Gastroesophageal sphincter (tissue), 4 donors: ENCODE measurements around the gene COL15A1. TPM values are rescaled to one million over a fixed set of nuclear protein-coding genes. Genes with fewer than 3 reads are reported as not detected.

Source experiments
- ATAC-seq: fragments of 150-250 bp; one replicate; pipeline ENCODE4 v1.9.1; 2016; ENCODE audit warnings: mild to moderate bottlenecking, moderate library complexity
- H3K27ac ChIP-seq, 4 donors: fragments of 200-600 bp; sonication (generic) in 3 of 4; 1 replicate in 3 of 4; 2 replicates in 1 of 4; pipeline ENCODE4 v1.5.1; 2016 to 2019
- H3K27me3 ChIP-seq: fragments of 200-600 bp; sonication (generic); one replicate; pipeline ENCODE4 v1.5.1; 2019
- H3K36me3 ChIP-seq, 2 donors: fragments of 200-600 bp; sonication (generic); one replicate each; pipeline ENCODE4 v1.5.1; 2019; ENCODE audit warnings: control low read depth in 1 of 2
- H3K4me1 ChIP-seq, 3 donors: fragments of 200-600 bp; sonication (generic); 1 replicate in 2 of 3; 2 replicates in 1 of 3; pipeline ENCODE4 v1.5.1; 2016 to 2019; ENCODE audit warnings: control low read depth in 2 of 3
- H3K4me3 ChIP-seq, 2 donors: fragments of 200-600 bp; sonication (generic); one replicate each; pipeline ENCODE4 v1.5.1; 2019; ENCODE audit warnings: mild to moderate bottlenecking in 1 of 2, moderate library complexity in 1 of 2
- H3K9me3 ChIP-seq, 3 donors: fragments of 200-600 bp; sonication (generic); one replicate each; pipeline ENCODE4 v1.5.1; 2017 to 2019; ENCODE audit warnings: control low read depth in 2 of 3
- EP300 ChIP-seq: sonication (generic); formaldehyde crosslinking; IDR thresholded peaks from one replicate; pipeline ENCODE4 v1.6.1; 2017; ENCODE audit warnings: antibody characterized with exemption, mild to moderate bottlenecking
- POLR2A ChIP-seq, 2 donors: fragments of 450-650 bp; IDR thresholded peaks; one replicate each; pipeline ENCODE4 v1.6.1; 2017; ENCODE audit warnings: antibody characterized with exemption in 2 of 2, mild to moderate bottlenecking in 2 of 2, moderate library complexity in 1 of 2
- POLR2AphosphoS5 ChIP-seq: sonication (generic); formaldehyde crosslinking; IDR thresholded peaks from one replicate; pipeline ENCODE4 v1.6.1; 2017; ENCODE audit warnings: antibody characterized with exemption
- WGBS, 2 donors: methylation state at CpG; one replicate each; pipeline ENCODE4 v1.1.5; 2018; ENCODE audit warnings: low coverage in 1 of 2; 5-methylcytosine and 5-hydroxymethylcytosine counted together
- total RNA-seq, 4 donors: library from RNA; depleted of rRNA; stranded (reverse); fragments of >200 nt; gene quantifications; one replicate each; pipeline ENCODE4 v1.1.0, GENCODE V29; 2016
- TF ChIP-seq, protein P1 (sequence below), 4 experiments: fragments of 200-600 bp in 2 of 4; fragments of 450-650 bp in 2 of 4; sonication (generic) in 1 of 4; IDR thresholded peaks; one replicate each; pipeline ENCODE4 v1.5.1; 2017 to 2019; ENCODE audit warnings: antibody characterized with exemption in 4 of 4, mild to moderate bottlenecking in 2 of 4, moderate library complexity in 2 of 4

COL15A1 gene
- total RNA-seq, 4 donors from 2014 or later = 80.5 to 256 (median 97.2) TPM

DNA sequence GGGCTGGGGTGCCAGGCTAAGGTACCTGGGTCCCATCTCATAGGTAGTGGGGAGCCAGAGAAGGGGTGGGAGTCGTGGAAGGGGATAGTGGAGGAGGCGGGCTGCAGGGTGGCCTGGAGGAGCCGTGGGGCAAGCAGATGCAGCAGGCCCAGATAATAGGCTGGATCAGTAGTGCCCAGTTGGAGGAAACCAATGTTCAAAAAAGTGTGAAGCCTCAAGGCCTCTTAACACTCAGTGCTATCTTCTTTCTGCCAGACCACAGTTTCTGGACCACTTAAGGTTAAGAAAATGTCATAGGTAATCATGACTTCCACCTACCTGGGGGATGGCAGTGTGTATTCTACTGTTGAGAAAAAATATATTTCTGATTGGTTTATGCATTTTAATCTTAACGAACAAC, 97.9 kb downstream of the COL15A1 start:
- H3K27ac ChIP-seq = peak overlapping the region in 1 of 4 donors; percentile 48
- ATAC-seq = no peak

DNA sequence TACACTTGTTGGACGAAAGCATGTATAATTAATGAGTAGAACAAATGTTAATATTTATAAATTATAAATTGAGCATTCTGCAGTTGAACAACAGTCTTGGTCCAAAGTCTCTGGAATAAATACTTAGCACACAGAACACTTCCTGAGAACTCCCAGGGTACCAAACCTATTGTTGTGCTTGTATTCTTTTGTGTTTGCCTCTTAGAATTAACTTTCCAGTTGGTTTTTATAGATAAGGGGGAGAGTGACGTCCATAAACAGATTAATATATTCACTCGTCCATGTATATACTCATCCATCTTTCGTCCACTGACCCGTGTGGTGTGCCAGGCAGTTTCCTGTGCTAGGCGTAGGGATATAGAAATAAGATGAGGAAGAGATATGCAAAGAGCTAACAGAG, 98.9 kb downstream of the COL15A1 start:
- no peak for ATAC-seq
- WGBS, 2 donors = 71 to 97% methylated on average over 5 to 6 of the region's 6 CpGs
- TF ChIP-seq, protein P1, sequence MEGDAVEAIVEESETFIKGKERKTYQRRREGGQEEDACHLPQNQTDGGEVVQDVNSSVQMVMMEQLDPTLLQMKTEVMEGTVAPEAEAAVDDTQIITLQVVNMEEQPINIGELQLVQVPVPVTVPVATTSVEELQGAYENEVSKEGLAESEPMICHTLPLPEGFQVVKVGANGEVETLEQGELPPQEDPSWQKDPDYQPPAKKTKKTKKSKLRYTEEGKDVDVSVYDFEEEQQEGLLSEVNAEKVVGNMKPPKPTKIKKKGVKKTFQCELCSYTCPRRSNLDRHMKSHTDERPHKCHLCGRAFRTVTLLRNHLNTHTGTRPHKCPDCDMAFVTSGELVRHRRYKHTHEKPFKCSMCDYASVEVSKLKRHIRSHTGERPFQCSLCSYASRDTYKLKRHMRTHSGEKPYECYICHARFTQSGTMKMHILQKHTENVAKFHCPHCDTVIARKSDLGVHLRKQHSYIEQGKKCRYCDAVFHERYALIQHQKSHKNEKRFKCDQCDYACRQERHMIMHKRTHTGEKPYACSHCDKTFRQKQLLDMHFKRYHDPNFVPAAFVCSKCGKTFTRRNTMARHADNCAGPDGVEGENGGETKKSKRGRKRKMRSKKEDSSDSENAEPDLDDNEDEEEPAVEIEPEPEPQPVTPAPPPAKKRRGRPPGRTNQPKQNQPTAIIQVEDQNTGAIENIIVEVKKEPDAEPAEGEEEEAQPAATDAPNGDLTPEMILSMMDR (IDR thresholded peaks at IDR 0.05) = no peak
- H3K27ac ChIP-seq = no peak overlapping the region
- peaks cover 0 to 9% (median 0%) of the 10 kb centered on the region in 3 donors for H3K9me3 ChIP-seq
- no peaks in the 10 kb centered on the region for H3K27me3 ChIP-seq
- peaks cover 0 to 96% of the 10 kb centered on the region in 2 donors for H3K36me3 ChIP-seq
- H3K4me1 ChIP-seq = peaks cover 0 to 8% (median 0%) of the 10 kb centered on the region in 3 donors
- no peak overlapping the region for H3K4me3 ChIP-seq

More for the DNA sequence above, 97.9 kb downstream of the COL15A1 start:
- H3K27me3 ChIP-seq = no peaks in the 10 kb centered on the region
- peaks cover 0 to 96% of the 10 kb centered on the region in 2 donors for H3K36me3 ChIP-seq
- peaks cover 0 to 8% (median 0%) of the 10 kb centered on the region in 3 donors for H3K4me1 ChIP-seq
- H3K9me3 ChIP-seq = peaks cover 0 to 9% (median 0%) of the 10 kb centered on the region in 3 donors
- WGBS, 2 donors = 89 to 95% methylated on average over 4 of the region's 4 CpGs
- TF ChIP-seq EP300 (no peak), POLR2A (IDR thresholded peaks at IDR 0.05) (no peak), POLR2AphosphoS5 (no peak)
- TF ChIP-seq, protein P1 (IDR thresholded peaks at IDR 0.05) = no peak
- no peak overlapping the region for H3K4me3 ChIP-seq

DNA sequence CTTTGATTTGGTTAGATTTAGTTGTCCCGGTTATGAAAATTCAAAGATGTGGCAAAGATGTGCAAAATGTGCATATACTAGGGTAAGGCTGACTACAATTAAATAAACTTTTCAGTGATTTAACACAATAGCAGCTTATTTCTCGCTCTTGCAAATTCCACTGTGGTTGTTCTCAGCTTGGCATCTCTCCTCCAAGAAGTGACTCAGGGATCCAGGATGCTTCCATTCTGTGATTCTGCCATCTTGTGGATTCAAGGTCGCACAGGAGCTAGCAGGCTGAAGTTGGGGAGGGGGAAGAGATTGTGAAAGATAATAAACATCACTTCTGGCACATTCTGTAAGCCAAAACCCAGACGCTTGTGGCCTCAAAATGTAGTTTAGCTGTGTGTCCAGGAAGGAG, 101.1 kb downstream of the COL15A1 start:
- H3K27ac ChIP-seq = no peak overlapping the region
- no peak for ATAC-seq
- WGBS, 2 donors = 91 to 93% methylated on average over 3 to 4 of the region's 4 CpGs

DNA sequence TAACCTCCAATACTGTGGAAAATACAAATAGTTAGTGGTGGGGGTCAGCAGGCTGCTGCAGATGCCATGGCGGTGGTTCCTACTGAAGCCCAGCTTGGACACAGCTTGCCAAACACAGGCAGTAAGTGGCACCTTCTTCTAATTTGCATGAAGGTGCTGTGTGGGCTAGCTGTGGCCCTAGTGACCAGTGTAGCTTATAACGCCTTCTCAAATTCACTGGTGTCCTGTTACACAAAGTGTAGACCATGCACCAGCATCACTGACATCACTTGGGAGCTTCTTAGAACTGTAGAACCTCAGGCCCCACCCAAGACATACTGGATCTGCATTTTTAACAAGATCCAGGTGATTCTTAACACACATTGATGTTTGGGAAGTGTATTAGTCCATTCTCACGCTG, 102.4 kb downstream of the COL15A1 start:
- H3K27me3 ChIP-seq = no peaks in the 10 kb centered on the region
- TF ChIP-seq, protein P1 (IDR thresholded peaks at IDR 0.05) = no peak
- TF ChIP-seq EP300 (no peak), POLR2A (IDR thresholded peaks at IDR 0.05) (no peak), POLR2AphosphoS5 (no peak)
- no peak overlapping the region for H3K4me3 ChIP-seq
- H3K36me3 ChIP-seq = peaks cover 0 to 97% of the 10 kb centered on the region in 2 donors
- H3K9me3 ChIP-seq = peaks cover 0 to 9% (median 0%) of the 10 kb centered on the region in 3 donors
- 86 to 95% methylated on average over 2 to 3 of the region's 3 CpGs for WGBS, 2 donors
- H3K27ac ChIP-seq = peak overlapping the region in 3 of 4 donors; percentile 14 to 69 (median 57)
- no peak for ATAC-seq
- peaks cover 0 to 4% (median 0%) of the 10 kb centered on the region in 3 donors for H3K4me1 ChIP-seq

More for the DNA sequence above, 101.1 kb downstream of the COL15A1 start:
- no peak overlapping the region for H3K4me3 ChIP-seq
- H3K36me3 ChIP-seq = peaks cover 0 to 96% of the 10 kb centered on the region in 2 donors
- TF ChIP-seq, protein P1 (IDR thresholded peaks at IDR 0.05) = no peak
- TF ChIP-seq POLR2AphosphoS5 = no peak
- no peak for TF ChIP-seq POLR2A (IDR thresholded peaks at IDR 0.05)
- TF ChIP-seq EP300 = no peak
- H3K27me3 ChIP-seq = no peaks in the 10 kb centered on the region
- H3K4me1 ChIP-seq = peaks cover 0 to 8% (median 0%) of the 10 kb centered on the region in 3 donors
- peaks cover 0 to 9% (median 0%) of the 10 kb centered on the region in 3 donors for H3K9me3 ChIP-seq

DNA sequence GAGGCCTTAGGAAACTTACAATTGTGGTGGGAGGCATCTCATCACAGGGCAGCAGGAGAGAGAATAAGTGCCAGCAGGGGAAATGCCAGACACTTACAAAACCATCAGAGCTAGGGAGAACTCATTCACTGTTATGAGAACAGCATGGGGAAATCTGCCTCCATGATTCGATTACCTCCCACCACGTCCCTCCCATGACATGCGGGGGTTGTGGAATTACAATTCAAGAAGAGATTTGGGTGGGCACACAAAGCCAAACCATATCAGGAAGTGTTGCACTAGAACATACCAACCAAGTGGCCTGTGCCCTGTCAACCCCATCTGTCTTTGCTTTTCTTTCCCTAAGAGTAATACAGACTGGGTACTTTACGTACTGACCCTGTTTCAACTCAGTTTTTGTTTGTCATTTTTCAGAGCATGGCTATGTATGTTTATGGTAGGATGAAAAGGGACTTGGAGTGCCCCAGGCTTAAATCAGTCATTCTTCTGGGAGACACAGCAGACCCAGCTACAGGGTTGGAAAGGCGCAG, 102.9 kb downstream of the COL15A1 start:
- no peak for TF ChIP-seq EP300
- TF ChIP-seq POLR2AphosphoS5 = peak; percentile 81
- Histone ChIP-seq H3K4me3 (no peak overlapping the region), H3K9me3 (peaks cover 0 to 9% (median 0%) of the 10 kb centered on the region in 3 donors), H3K36me3 (peaks cover 0 to 97% of the 10 kb centered on the region in 2 donors), H3K27me3 (no peaks in the 10 kb centered on the region), H3K27ac (peak overlapping the region in 3 of 4 donors; percentile 45 to 69 (median 57)), H3K4me1 (no peaks in the 10 kb centered on the region)
- WGBS, 2 donors = 74 to 80% methylated on average over 4 to 5 of the region's 5 CpGs
- peak; percentile 25 for ATAC-seq
